Astrocyte (in vitro differentiated cells and primary cell): ENCODE measurements around the gene DPP4. TPM values are rescaled to one million over a fixed set of nuclear protein-coding genes. Genes with fewer than 3 reads are reported as not detected.
"Not testable (repeated sequence)": the region's sequence is repeated elsewhere in the genome, so short reads cannot be mapped to it uniquely, and the experiment has no call there.

Experiments used
- DNase-seq: peaks from one replicate; pipeline ENCODE4 v3.0.0-alpha.2; 2010; ENCODE audit warnings: low read depth
- FAIRE-seq: peaks from 2 replicates; lab custom pipeline; 2011; peaks lifted over from hg19 to GRCh38; lab: Jason Lieb, UNC
- H2AFZ ChIP-seq: 2 replicates; pipeline ENCODE4 v1.6.0; 2012; ENCODE audit warnings: low read depth, low read length, inconsistent platforms
- H3K27ac ChIP-seq: 2 replicates; pipeline ENCODE4 v1.5.1; 2011; ENCODE audit warnings: low read depth, low read length, inconsistent platforms
- H3K27me3 ChIP-seq: 2 replicates; pipeline ENCODE4 v1.6.0; 2011; ENCODE audit warnings: low read length, inconsistent platforms; ENCODE audit not compliant: insufficient read depth
- H3K36me3 ChIP-seq: 2 replicates; pipeline ENCODE4 v1.5.1; 2011; ENCODE audit warnings: low read length, inconsistent platforms; ENCODE audit not compliant: insufficient read depth
- H3K4me1 ChIP-seq: 2 replicates; pipeline ENCODE4 v1.5.1; 2011; ENCODE audit warnings: low read length, inconsistent platforms; ENCODE audit not compliant: insufficient read depth
- H3K4me2 ChIP-seq: 2 replicates; pipeline ENCODE4 v1.6.0; 2012; ENCODE audit warnings: low read length, inconsistent platforms
- H3K4me3 ChIP-seq: 2 replicates; pipeline ENCODE4 v1.5.1; 2011; ENCODE audit warnings: low read depth, mild to moderate bottlenecking, low read length, inconsistent platforms; ENCODE audit not compliant: insufficient read depth
- H3K79me2 ChIP-seq: 2 replicates; pipeline ENCODE4 v1.6.0; 2012; ENCODE audit warnings: mild to moderate bottlenecking, low read length, inconsistent platforms; ENCODE audit not compliant: insufficient read depth
- H3K9ac ChIP-seq: 2 replicates; pipeline ENCODE4 v1.6.0; 2012; ENCODE audit warnings: mild to moderate bottlenecking, low read length, inconsistent platforms
- H3K9me3 ChIP-seq: 2 replicates; pipeline ENCODE4 v1.5.1; 2012; ENCODE audit warnings: low read depth, mild to moderate bottlenecking, low read length, inconsistent platforms; ENCODE audit not compliant: insufficient read depth
- H4K20me1 ChIP-seq: 2 replicates; pipeline ENCODE4 v1.6.0; 2012; ENCODE audit warnings: low read length, inconsistent platforms; ENCODE audit not compliant: insufficient read depth
- H3K27ac Mint-ChIP-seq: one replicate; pipeline ENCODE4 v1.8.0; 2021; ENCODE audit warnings: mild to moderate bottlenecking, mixed read lengths; ENCODE audit not compliant: unreplicated experiment
- H3K27me3 Mint-ChIP-seq: one replicate; pipeline ENCODE4 v1.8.0; 2021; ENCODE audit warnings: low read depth, mixed read lengths; ENCODE audit not compliant: unreplicated experiment
- H3K36me3 Mint-ChIP-seq: one replicate; pipeline ENCODE4 v1.8.0; 2021; ENCODE audit warnings: low read depth, mixed read lengths; ENCODE audit not compliant: unreplicated experiment
- H3K4me1 Mint-ChIP-seq: one replicate; pipeline ENCODE4 v1.8.0; 2021; ENCODE audit warnings: low read depth, mixed read lengths; ENCODE audit not compliant: unreplicated experiment
- H3K4me3 Mint-ChIP-seq: one replicate; pipeline ENCODE4 v1.8.0; 2021; ENCODE audit warnings: mild to moderate bottlenecking, moderate library complexity, mixed read lengths; ENCODE audit not compliant: unreplicated experiment
- H3K9me3 Mint-ChIP-seq: one replicate; pipeline ENCODE4 v1.8.0; 2021; ENCODE audit warnings: mild to moderate bottlenecking, mixed read lengths; ENCODE audit not compliant: unreplicated experiment
- CTCF ChIP-seq: IDR thresholded peaks from 2 replicates; pipeline ENCODE4 v1.5.1; 2011; ENCODE audit warnings: low read depth, mild to moderate bottlenecking, inconsistent platforms, low read length, moderate library complexity; ENCODE audit not compliant: insufficient read depth
- EZH2 ChIP-seq: IDR thresholded peaks from 2 replicates; pipeline ENCODE4 v1.6.1; 2012; ENCODE audit warnings: mild to moderate bottlenecking, low read length, inconsistent platforms; ENCODE audit not compliant: insufficient read depth
- total RNA-seq: library from RNA; stranded (reverse); gene quantifications from 2 replicates; pipeline ENCODE4 v1.2.1, GENCODE V29; 2021

DPP4 gene
- total RNA-seq, 1 donor from 2014 or later, result 5.3 TPM

- Mint-ChIP-seq H3K4me3 (no peak overlapping the region), H3K4me1 (no peaks in the 10 kb centered on the region), H3K36me3 (peaks cover 2% of the 10 kb centered on the region), H3K27me3 (no peaks in the 10 kb centered on the region), H3K9me3 (peaks cover 10% of the 10 kb centered on the region), H3K27ac (no peak overlapping the region)
- Histone ChIP-seq H2AFZ (no peak overlapping the region), H3K27ac (no peak overlapping the region), H3K4me1 (no peaks in the 10 kb centered on the region), H3K36me3 (no peaks in the 10 kb centered on the region), H3K27me3 (no peaks in the 10 kb centered on the region), H3K4me3 (no peak overlapping the region), H3K9me3 (peaks cover 2% of the 10 kb centered on the region), H3K4me2 (no peak overlapping the region), H3K9ac (no peak overlapping the region), H3K79me2 (no peaks in the 10 kb centered on the region), H4K20me1 (no peaks in the 10 kb centered on the region)
- no peak for DNase-seq
- FAIRE-seq, result no peak
- TF ChIP-seq CTCF (no peak), EZH2 (no peak)
Measured at GRCh38 chr2:162053808-162054155, 20.2 kb downstream of the DPP4 start.

- Mint-ChIP-seq H3K4me3 (no peak overlapping the region), H3K36me3 (peaks cover 2% of the 10 kb centered on the region), H3K27ac (no peak overlapping the region), H3K9me3 (peaks cover 10% of the 10 kb centered on the region), H3K27me3 (no peaks in the 10 kb centered on the region), H3K4me1 (no peaks in the 10 kb centered on the region)
- peaks cover 2% of the 10 kb centered on the region for H3K9me3 ChIP-seq
- H3K4me2 ChIP-seq, result no peak overlapping the region
- H3K27me3 ChIP-seq, result no peaks in the 10 kb centered on the region
- no peak overlapping the region for H3K27ac ChIP-seq
- no peak for DNase-seq
- no peak overlapping the region for H2AFZ ChIP-seq
- FAIRE-seq, result no peak
- H3K36me3 ChIP-seq, result no peaks in the 10 kb centered on the region
- no peak for TF ChIP-seq CTCF
- no peak for TF ChIP-seq EZH2
- H3K4me3 ChIP-seq, result no peak overlapping the region
- no peaks in the 10 kb centered on the region for H3K79me2 ChIP-seq
- no peaks in the 10 kb centered on the region for H3K4me1 ChIP-seq
- H4K20me1 ChIP-seq, result no peaks in the 10 kb centered on the region
- no peak overlapping the region for H3K9ac ChIP-seq
Measured at GRCh38 chr2:162053066-162053807, 20.8 kb downstream of the DPP4 start.

- H3K27ac ChIP-seq, result no peak overlapping the region
- DNase-seq (no peak), FAIRE-seq (no peak)
- H4K20me1 ChIP-seq, result no peaks in the 10 kb centered on the region
- no peak overlapping the region for H3K4me3 ChIP-seq
- H3K9me3 Mint-ChIP-seq, result no peaks in the 10 kb centered on the region
- H3K4me2 ChIP-seq, result no peak overlapping the region
- H2AFZ ChIP-seq, result no peak overlapping the region
- no peak overlapping the region for H3K9ac ChIP-seq
- no peaks in the 10 kb centered on the region for H3K36me3 ChIP-seq
- H3K27ac Mint-ChIP-seq, result no peak overlapping the region
- H3K27me3 ChIP-seq, result peaks cover 3% of the 10 kb centered on the region
- no peak for TF ChIP-seq EZH2
- no peak for TF ChIP-seq CTCF
- no peak overlapping the region for H3K4me3 Mint-ChIP-seq
- no peaks in the 10 kb centered on the region for H3K36me3 Mint-ChIP-seq
- no peaks in the 10 kb centered on the region for H3K4me1 ChIP-seq
- H3K27me3 Mint-ChIP-seq, result no peaks in the 10 kb centered on the region
- H3K9me3 ChIP-seq, result no peaks in the 10 kb centered on the region
- H3K79me2 ChIP-seq, result no peaks in the 10 kb centered on the region
- no peaks in the 10 kb centered on the region for H3K4me1 Mint-ChIP-seq
Measured at GRCh38 chr2:162050513-162050961, 23.5 kb downstream of the DPP4 start.

GRCh38 chr2:162049089-162049488 is 24.9 kb downstream of the DPP4 start:
- not testable (repeated sequence) for H2AFZ ChIP-seq, H3K27me3 Mint-ChIP-seq, H3K79me2 ChIP-seq, H3K4me2 ChIP-seq, H3K27ac Mint-ChIP-seq, H3K36me3 Mint-ChIP-seq, H3K4me3 ChIP-seq, H3K9me3 ChIP-seq, H3K4me1 ChIP-seq, H3K36me3 ChIP-seq, H3K4me1 Mint-ChIP-seq, H3K27ac ChIP-seq, H3K9ac ChIP-seq, H4K20me1 ChIP-seq, H3K27me3 ChIP-seq, FAIRE-seq, H3K9me3 Mint-ChIP-seq, H3K4me3 Mint-ChIP-seq, DNase-seq
